IMR-90 (cell line): ENCODE measurements around the gene PRRG1. TPM values are rescaled to one million over a fixed set of nuclear protein-coding genes. Genes with fewer than 3 reads are reported as not detected.

Experiments
- ATAC-seq: fragments of 200-7000 bp; cut with Tn5 transposase; 2 replicates; pipeline ENCODE4 v1.9.1; 2020; ENCODE audit warnings: low read depth, mild to moderate bottlenecking, moderate library complexity
- BruUV-seq: library from RNA; stranded (reverse); fragments of 400-500 nt; replicated peaks from 2 replicates; lab custom pipeline; 2021; lab: Mats Ljungman, UMichigan
- CTCF ChIA-PET: fragments of 300-600 bp; formaldehyde crosslinking; extraction: SDS; loops from one replicate; lab custom pipeline; 2021; ENCODE audit warnings: antibody characterized with exemption; lab: Yijun Ruan, JAX
- POLR2A ChIA-PET: fragments of 300-600 bp; sonication (Branson Sonifier 250); formaldehyde crosslinking; loops from one replicate; lab custom pipeline; 2022; ENCODE audit warnings: antibody characterized with exemption; ENCODE audit not compliant: unreplicated experiment; lab: Charles Lee
- DNase-seq: peaks from one replicate; pipeline ENCODE4 v3.0.0; 2013
- H2AFZ ChIP-seq: replicated peaks from 2 replicates; pipeline ENCODE3; 2013; ENCODE audit warnings: low read length, mild to moderate bottlenecking; ENCODE audit not compliant: poor library complexity
- H2AK5ac ChIP-seq: 2 replicates; pipeline ENCODE4 v1.6.1; 2013; ENCODE audit warnings: low read depth, low read length, inconsistent platforms
- H2AK9ac ChIP-seq: replicated peaks from 2 replicates; pipeline ENCODE3; 2013; ENCODE audit warnings: mild to moderate bottlenecking, low read depth, low read length, moderate library complexity; ENCODE audit not compliant: poor library complexity
- H2BK120ac ChIP-seq: 2 replicates; pipeline ENCODE4 v1.6.1; 2013; ENCODE audit warnings: low read depth, low read length, inconsistent platforms
- H2BK15ac ChIP-seq: 3 replicates; pipeline ENCODE4 v1.6.1; 2013; ENCODE audit warnings: low read depth, low read length, inconsistent platforms
- H2BK20ac ChIP-seq: 2 replicates; pipeline ENCODE4 v1.6.1; 2013; ENCODE audit warnings: low read depth, mild to moderate bottlenecking, inconsistent platforms, low read length, moderate library complexity
- H2BK5ac ChIP-seq: 2 replicates; pipeline ENCODE4 v1.6.1; 2013; ENCODE audit warnings: mild to moderate bottlenecking, low read depth, low read length, inconsistent platforms; ENCODE audit not compliant: poor library complexity, severe bottlenecking
- H3K14ac ChIP-seq: replicated peaks from 2 replicates; pipeline ENCODE4 v1.6.1; 2013; ENCODE audit warnings: low read depth, low read length, inconsistent platforms
- H3K18ac ChIP-seq: 2 replicates; pipeline ENCODE4 v1.6.1; 2013; ENCODE audit warnings: low read depth, low read length, control low read depth
- H3K23ac ChIP-seq: 2 replicates; pipeline ENCODE4 v1.6.1; 2013; ENCODE audit warnings: low read depth, low read length, inconsistent platforms
- H3K27ac ChIP-seq: 2 replicates; pipeline ENCODE4 v1.5.1; 2013; ENCODE audit warnings: mild to moderate bottlenecking, control low read depth, low read length; ENCODE audit not compliant: insufficient read depth
- H3K27me3 ChIP-seq: 2 replicates; pipeline ENCODE4 v1.6.1; 2013; ENCODE audit warnings: low read length; ENCODE audit not compliant: control insufficient read depth, insufficient read depth
- H3K36me3 ChIP-seq: 2 replicates; pipeline ENCODE4 v1.6.1; 2013; ENCODE audit warnings: low read length, mixed read lengths; ENCODE audit not compliant: control insufficient read depth, insufficient read depth
- H3K4ac ChIP-seq: 2 replicates; pipeline ENCODE4 v1.6.1; 2013; ENCODE audit warnings: low read depth, low read length, inconsistent platforms
- H3K4me1 ChIP-seq: 2 replicates; pipeline ENCODE4 v1.6.1; 2013; ENCODE audit warnings: low read length, mixed read lengths; ENCODE audit not compliant: control insufficient read depth, insufficient read depth
- H3K4me2 ChIP-seq: 2 replicates; pipeline ENCODE4 v1.6.1; 2013; ENCODE audit warnings: low read depth, mild to moderate bottlenecking, control low read depth, low read length, moderate library complexity
- H3K4me3 ChIP-seq: 2 replicates; pipeline ENCODE4 v1.5.1; 2013; ENCODE audit warnings: low read depth, mild to moderate bottlenecking, control low read depth, low read length, moderate library complexity; ENCODE audit not compliant: insufficient read depth
- H3K56ac ChIP-seq: 2 replicates; pipeline ENCODE4 v1.6.1; 2013; ENCODE audit warnings: low read length, inconsistent platforms; ENCODE audit not compliant: insufficient read depth; ENCODE audit errors: extremely low read depth
- H3K79me1 ChIP-seq, 2 experiments: 2 replicates each; pipeline ENCODE4 v1.6.1; 2013; ENCODE audit warnings: low read length in 2 of 2, inconsistent platforms in 1 of 2, low read depth in 1 of 2
- H3K9ac ChIP-seq: 2 replicates; pipeline ENCODE4 v1.6.1; 2013; ENCODE audit warnings: low read depth, low read length, control low read depth
- H3K9me1 ChIP-seq: 2 replicates; pipeline ENCODE4 v1.6.1; 2013; ENCODE audit warnings: low read length, inconsistent platforms; ENCODE audit not compliant: insufficient read depth
- H3K9me3 ChIP-seq: 2 replicates; pipeline ENCODE4 v1.6.1; 2013; ENCODE audit warnings: low read length; ENCODE audit not compliant: control insufficient read depth, insufficient read depth
- H4K20me1 ChIP-seq: 2 replicates; pipeline ENCODE4 v1.6.1; 2013; ENCODE audit warnings: low read length, inconsistent platforms; ENCODE audit not compliant: insufficient read depth
- H4K5ac ChIP-seq: 2 replicates; pipeline ENCODE4 v1.6.1; 2013; ENCODE audit warnings: mild to moderate bottlenecking, low read depth, low read length, control low read depth
- H4K8ac ChIP-seq, 2 experiments: 2 replicates each; pipeline ENCODE4 v1.6.1; 2013; ENCODE audit warnings: low read depth in 2 of 2, low read length in 2 of 2, control low read depth in 1 of 2, inconsistent platforms in 1 of 2
- H4K91ac ChIP-seq: 2 replicates; pipeline ENCODE4 v1.6.1; 2013; ENCODE audit warnings: low read depth, low read length, inconsistent platforms; ENCODE audit not compliant: insufficient read depth
- BHLHE40 ChIP-seq: fragments of 150-350 bp; IDR thresholded peaks from 2 replicates; pipeline ENCODE4 v1.6.1; 2016; ENCODE audit warnings: mild to moderate bottlenecking, low read depth, low read length
- CEBPB ChIP-seq: IDR thresholded peaks from 2 replicates; pipeline ENCODE4 v1.6.1; 2012; ENCODE audit warnings: low read depth, low read length, improper control_type of control experiment
- CHD1 ChIP-seq: IDR thresholded peaks from 2 replicates; pipeline ENCODE4 v1.6.1; 2012; ENCODE audit warnings: low read depth, low read length, improper control_type of control experiment
- POLR2A ChIP-seq: IDR thresholded peaks from 2 replicates; pipeline ENCODE4 v1.6.1; 2012; ENCODE audit warnings: mild to moderate bottlenecking, low read depth, low read length
- USF2 ChIP-seq: fragments of 150-350 bp; IDR thresholded peaks from 2 replicates; pipeline ENCODE4 v1.6.1; 2017; ENCODE audit warnings: mild to moderate bottlenecking, antibody characterized with exemption, low read length, low read depth
- WGBS, 2 experiments: methylation state at CpG; one replicate each; pipeline versions ENCODE4 v1.1.5 to v1.1.7; 2013; ENCODE audit warnings: missing lambda C conversion rate in 2 of 2; ENCODE audit not compliant: insufficient read length in 1 of 2; ENCODE audit errors: extremely low coverage in 2 of 2; 5-methylcytosine and 5-hydroxymethylcytosine counted together
- dilution Hi-C: fragments of 300-500 bp; cut with HindIII; formaldehyde crosslinking; loops from one replicate; pipeline ENCODE4 v1.14.3; 2018; ENCODE audit warnings: low sequenced_read_pairs; ENCODE audit not compliant: unreplicated experiment
- in situ Hi-C: fragments of 300-500 bp; cut with MboI; formaldehyde crosslinking; loops from 3 replicates; pipeline ENCODE4 v1.14.3; 2019; ENCODE audit warnings: low sequenced_read_pairs, inconsistent platforms, mixed read lengths
- intact Hi-C: fragments of 100-400 bp; cut with micrococcal nuclease; formaldehyde crosslinking; loops from 2 replicates; pipeline ENCODE4 v1.10.0; 2022
- polyA plus RNA-seq, 3 experiments: library from polyadenylated mRNA; depleted of rRNA; stranded (reverse); fragments of >200 nt; gene quantifications; 2 replicates each; pipeline ENCODE4 v1.2.3, GENCODE V29; 2012; ENCODE audit warnings: low replicate concordance in 1 of 3
- total RNA-seq: library from RNA; depleted of rRNA; stranded (reverse); fragments of >200 nt; gene quantifications from 2 replicates; pipeline ENCODE4 v1.2.3, GENCODE V29; 2012

PRRG1 gene
- total and polyA plus RNA-seq, 2 of the 4 experiments (the other 2 are of a cell fraction): 9.0 to 11.1 TPM

GRCh38 chrX:37470711-37471110 lies 121.5 kb downstream of the PRRG1 start:
- no CpG with 5 or more reads among the region's 3 CpGs for WGBS, 2 experiments

More at GRCh38 chrX:37470711-37471110, 121.5 kb downstream of the PRRG1 start:
- intact Hi-C loops: no loop called here
- no peak overlapping the region for H3K56ac ChIP-seq
- no peak overlapping the region for H3K4me2 ChIP-seq
- H3K4ac ChIP-seq: no peak overlapping the region
- H4K91ac ChIP-seq: no peak overlapping the region
- ChIA-PET CTCF (no interaction called here), POLR2A (no interaction called here)
- dilution Hi-C loops: no loop called here
- no peak overlapping the region for H2BK120ac ChIP-seq
- H3K23ac ChIP-seq: no peak overlapping the region
- in situ Hi-C loops: no loop called here
- no peak overlapping the region for H2BK20ac ChIP-seq
- no peaks in the 10 kb centered on the region for H3K9me3 ChIP-seq
- H3K9ac ChIP-seq: no peak overlapping the region
- no peaks in the 10 kb centered on the region for H3K4me1 ChIP-seq
- peaks cover 2% of the 10 kb centered on the region; the same call in 1 of the 2 replicates for H3K36me3 ChIP-seq
- no peak overlapping the region for H2BK5ac ChIP-seq
- H3K18ac ChIP-seq: no peak overlapping the region
- no peak overlapping the region for H3K14ac ChIP-seq
- no peak overlapping the region for H4K8ac ChIP-seq
- H3K27ac ChIP-seq: no peak overlapping the region
- DNase-seq (no peak), ATAC-seq (no peak)
- no TSS peak for BruUV-seq
- no peak overlapping the region for H2AK9ac ChIP-seq
- TF ChIP-seq CEBPB (no peak), USF2 (no peak), CHD1 (no peak), BHLHE40 (no peak), POLR2A (no peak)
- H2AK5ac ChIP-seq: no peak overlapping the region
- H2BK15ac ChIP-seq: no peak overlapping the region
- H3K4me3 ChIP-seq: no peak overlapping the region
- no peaks in the 10 kb centered on the region for H3K27me3 ChIP-seq
- H4K5ac ChIP-seq: no peak overlapping the region
- no peak overlapping the region for H2AFZ ChIP-seq
- no peaks in the 10 kb centered on the region for H4K20me1 ChIP-seq
- H3K79me1 ChIP-seq: no peaks in the 10 kb centered on the region
- no peaks in the 10 kb centered on the region for H3K9me1 ChIP-seq
